Caco-2 (cell line): ENCODE results near the gene SLC5A8. TPM values are rescaled to one million over a fixed set of nuclear protein-coding genes. Genes with fewer than 3 reads are reported as not detected.

Experiments used
- BruUV-seq: library from RNA; stranded (reverse); fragments of 400-500 nt; replicated peaks from 2 replicates; lab custom pipeline; 2021; lab: Mats Ljungman, UMichigan
- CTCF ChIA-PET: fragments of 300-600 bp; sonication (Branson Sonifier 250); formaldehyde crosslinking; loops from one replicate; lab custom pipeline; 2022; ENCODE audit warnings: antibody characterized with exemption; lab: Charles Lee
- POLR2A ChIA-PET: fragments of 300-600 bp; sonication (Branson Sonifier 250); formaldehyde crosslinking; loops from one replicate; lab custom pipeline; 2022; ENCODE audit warnings: antibody characterized with exemption; lab: Charles Lee
- DNase-seq, 2 experiments: peaks; one replicate each; pipeline versions ENCODE4 v3.0.0 to v3.0.0-alpha.2; 2020 to 2022
- H3K27me3 ChIP-seq: replicated peaks from 2 replicates; pipeline ENCODE4 v1.6.0; 2011; ENCODE audit warnings: low read length; ENCODE audit not compliant: control insufficient read depth, insufficient read depth
- H3K36me3 ChIP-seq: 2 replicates; pipeline ENCODE4 v1.5.1; 2011; ENCODE audit warnings: low read length; ENCODE audit not compliant: control insufficient read depth, insufficient read depth
- H3K4me1 ChIP-seq: fragments of 250-450 bp; sonication (Bioruptor Pico); 2 replicates; pipeline ENCODE4 v1.5.1; 2020; ENCODE audit warnings: mild to moderate bottlenecking
- H3K4me3 ChIP-seq: 2 replicates; pipeline ENCODE4 v1.5.1; 2011; ENCODE audit warnings: low read depth, mild to moderate bottlenecking, control low read depth, low read length
- H3K9me3 ChIP-seq: fragments of 250-450 bp; sonication (Bioruptor Pico); 2 replicates; pipeline ENCODE4 v1.5.1; 2020; ENCODE audit warnings: mild to moderate bottlenecking, moderate library complexity
- H3K27ac Mint-ChIP-seq: one replicate; pipeline ENCODE4 v1.8.0; 2022; ENCODE audit warnings: mixed read lengths; ENCODE audit not compliant: unreplicated experiment
- H3K27me3 Mint-ChIP-seq: one replicate; pipeline ENCODE4 v1.8.0; 2022; ENCODE audit warnings: mixed read lengths; ENCODE audit not compliant: insufficient read depth, unreplicated experiment
- H3K36me3 Mint-ChIP-seq: one replicate; pipeline ENCODE4 v1.8.0; 2022; ENCODE audit warnings: mild to moderate bottlenecking, mixed read lengths; ENCODE audit not compliant: insufficient read depth, unreplicated experiment
- H3K4me1 Mint-ChIP-seq: one replicate; pipeline ENCODE4 v1.8.0; 2022; ENCODE audit warnings: low read depth, mixed read lengths; ENCODE audit not compliant: unreplicated experiment
- H3K4me3 Mint-ChIP-seq: one replicate; pipeline ENCODE4 v1.8.0; 2022; ENCODE audit warnings: mild to moderate bottlenecking, moderate library complexity, mixed read lengths; ENCODE audit not compliant: unreplicated experiment
- H3K9me3 Mint-ChIP-seq: one replicate; pipeline ENCODE4 v1.8.0; 2022; ENCODE audit warnings: mixed read lengths; ENCODE audit not compliant: unreplicated experiment
- CTCF ChIP-seq, 2 experiments: fragments of 200-600 bp in 1 of 2; IDR thresholded peaks; 1 replicate in 1 of 2; 2 replicates in 1 of 2; pipeline versions ENCODE4 v1.5.1 to v1.8.0; 2011 to 2022; ENCODE audit warnings: antibody characterized with exemption in 1 of 2, control low read depth in 1 of 2, inconsistent platforms in 1 of 2, low read depth in 1 of 2, low read length in 1 of 2, mild to moderate bottlenecking in 1 of 2, moderate library complexity in 1 of 2; ENCODE audit not compliant: insufficient read depth in 1 of 2, severe bottlenecking in 1 of 2, unreplicated experiment in 1 of 2
- intact Hi-C: fragments of 100-400 bp; cut with micrococcal nuclease; formaldehyde crosslinking; loops from one replicate; pipeline ENCODE4 v1.10.0; 2022; ENCODE audit not compliant: unreplicated experiment
- total RNA-seq: library from RNA; stranded (reverse); gene quantifications from 2 replicates; pipeline ENCODE4 v1.2.3, GENCODE V29; 2022

The SLC5A8 gene
- total RNA-seq, 1 experiment from 2014 or later: not detected

GRCh38 chr12:101256266-101256665, 46.2 kb upstream of the SLC5A8 start:
- Mint-ChIP-seq H3K36me3 (no peaks in the 10 kb centered on the region), H3K4me1 (no peaks in the 10 kb centered on the region), H3K27me3 (peaks cover 7% of the 10 kb centered on the region), H3K27ac (no peak overlapping the region), H3K4me3 (no peak overlapping the region), H3K9me3 (peaks cover 13% of the 10 kb centered on the region)
- POLR2A ChIA-PET: no interaction called here
- Histone ChIP-seq H3K27me3 (no peaks in the 10 kb centered on the region), H3K4me3 (no peak overlapping the region), H3K4me1 (no peaks in the 10 kb centered on the region), H3K9me3 (no peaks in the 10 kb centered on the region), H3K36me3 (no peaks in the 10 kb centered on the region)
- BruUV-seq: no TSS peak
- intact Hi-C loops: no loop called here
- CTCF ChIA-PET: no interaction called here
- no peak for TF ChIP-seq CTCF (IDR thresholded peaks at IDR 0.05; ENCODE audit: insufficient read depth in 1 of 2, low read depth in 1 of 2, low read length in 1 of 2, severe bottlenecking in 1 of 2, unreplicated experiment in 1 of 2)
- no peak for DNase-seq

- Mint-ChIP-seq H3K27ac (no peak overlapping the region), H3K4me3 (no peak overlapping the region), H3K36me3 (no peaks in the 10 kb centered on the region), H3K27me3 (no peaks in the 10 kb centered on the region), H3K9me3 (no peaks in the 10 kb centered on the region), H3K4me1 (no peaks in the 10 kb centered on the region)
- no peaks in the 10 kb centered on the region for H3K27me3 ChIP-seq
- ChIA-PET CTCF (no interaction called here), POLR2A (no interaction called here)
- no peaks in the 10 kb centered on the region for H3K4me1 ChIP-seq
- BruUV-seq: no TSS peak
- TF ChIP-seq CTCF (IDR thresholded peaks at IDR 0.05; ENCODE audit: insufficient read depth in 1 of 2, low read depth in 1 of 2, low read length in 1 of 2, severe bottlenecking in 1 of 2, unreplicated experiment in 1 of 2): no peak
- H3K36me3 ChIP-seq: no peaks in the 10 kb centered on the region
- DNase-seq: no peak
- intact Hi-C loops: no loop called here
- no peaks in the 10 kb centered on the region for H3K9me3 ChIP-seq
- no peak overlapping the region for H3K4me3 ChIP-seq
These were observed 33.6 kb upstream of the SLC5A8 start for GRCh38 chr12:101243616-101244015.

- no peak overlapping the region for H3K4me3 Mint-ChIP-seq
These were observed 33.0 kb upstream of the SLC5A8 start for GRCh38 chr12:101243074-101243473.

More at GRCh38 chr12:101243074-101243473, 33.0 kb upstream of the SLC5A8 start:
- BruUV-seq: no TSS peak
- no peaks in the 10 kb centered on the region for H3K4me1 Mint-ChIP-seq
- H3K27me3 Mint-ChIP-seq: no peaks in the 10 kb centered on the region
- no peak overlapping the region for H3K4me3 ChIP-seq
- H3K4me1 ChIP-seq: no peaks in the 10 kb centered on the region
- no peak for TF ChIP-seq CTCF (IDR thresholded peaks at IDR 0.05; ENCODE audit: insufficient read depth in 1 of 2, low read depth in 1 of 2, low read length in 1 of 2, severe bottlenecking in 1 of 2, unreplicated experiment in 1 of 2)
- no peak overlapping the region for H3K27ac Mint-ChIP-seq
- H3K27me3 ChIP-seq: no peaks in the 10 kb centered on the region
- ChIA-PET POLR2A (no interaction called here), CTCF (no interaction called here)
- H3K36me3 Mint-ChIP-seq: no peaks in the 10 kb centered on the region
- DNase-seq: no peak
- no peaks in the 10 kb centered on the region for H3K36me3 ChIP-seq
- intact Hi-C loops: no loop called here
- no peaks in the 10 kb centered on the region for H3K9me3 Mint-ChIP-seq
- no peaks in the 10 kb centered on the region for H3K9me3 ChIP-seq
